ENCODE measurements around the gene SGK1.
A peak's percentile ranks its signal among the peaks of the same experiment; 100 is the strongest.
"Not testable (repeated sequence)": the region's sequence is repeated elsewhere in the genome, so short reads cannot be mapped to it uniquely, and the experiment has no call there.

SGK1 gene

DNA sequence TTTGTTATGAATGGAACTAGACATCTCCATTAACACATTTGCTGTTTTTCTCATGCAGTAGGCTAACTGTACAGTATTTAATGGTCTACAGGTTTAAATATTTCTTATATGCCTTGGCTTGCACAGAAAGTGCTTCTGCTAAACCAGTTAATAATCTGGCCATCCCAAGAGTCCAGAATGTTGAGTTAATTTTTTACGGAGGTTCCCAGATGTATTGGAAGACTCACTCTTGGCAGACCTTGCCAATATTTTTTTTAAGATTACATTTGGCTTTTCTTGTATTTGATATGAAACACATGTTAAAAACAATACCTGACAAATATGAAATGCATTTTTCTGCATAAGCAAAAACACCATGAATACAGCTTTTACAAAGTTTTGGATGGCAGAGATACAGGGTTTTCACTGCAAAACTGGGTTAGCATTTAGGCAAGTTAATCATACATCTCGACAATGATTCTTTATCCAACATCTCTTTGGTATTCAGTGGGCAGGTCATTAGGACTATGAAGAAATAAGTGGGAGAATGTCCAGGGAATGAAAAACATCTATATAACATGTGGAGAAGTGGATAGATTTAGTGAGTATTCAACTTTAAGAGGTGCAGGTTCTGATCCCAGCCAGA is 94.0 kb downstream of the SGK1 start:
- DNase-seq (ENCODE audit: low read depth in 2 of 2) = peak; percentile 58 to 63

DNA sequence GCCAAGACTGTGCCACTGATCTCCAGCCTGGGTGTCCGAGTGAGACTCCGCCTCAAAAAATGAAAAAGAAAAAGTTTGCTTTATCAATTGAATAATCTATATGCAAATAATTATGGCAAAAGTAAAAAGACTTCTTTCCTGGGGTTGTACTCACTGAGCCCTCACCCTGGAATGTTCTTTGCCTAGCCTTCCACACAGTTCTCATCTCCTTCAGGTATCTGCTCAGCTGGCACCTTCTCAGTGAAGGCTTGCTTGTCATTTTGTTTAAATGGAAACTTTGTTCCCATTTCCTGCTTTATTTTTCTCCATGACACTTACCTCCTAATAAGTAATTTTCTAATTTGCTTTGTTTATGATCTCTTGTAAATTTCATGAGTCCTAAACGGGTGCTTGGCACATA is 96.7 kb downstream of the SGK1 start:
- no peak for DNase-seq (ENCODE audit: low read depth in 2 of 2)

DNA sequence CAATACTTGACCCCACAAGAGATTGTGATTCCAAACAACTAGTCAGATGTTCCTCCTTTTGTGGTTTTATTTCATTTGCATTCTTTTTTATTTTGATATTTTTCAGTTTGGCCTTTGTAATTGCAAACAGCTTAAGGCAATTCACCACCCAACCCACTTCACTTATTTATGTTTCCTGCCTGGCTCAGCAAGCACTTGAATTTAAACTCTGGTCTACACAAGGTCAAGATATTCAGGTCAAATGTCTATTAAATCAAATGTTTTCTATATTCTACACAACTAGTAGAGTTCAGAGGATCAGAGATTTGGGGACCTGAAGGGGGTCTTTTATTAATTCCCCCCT is 100.1 kb downstream of the SGK1 start:
- DNase-seq (ENCODE audit: low read depth in 2 of 2) = no peak

DNA sequence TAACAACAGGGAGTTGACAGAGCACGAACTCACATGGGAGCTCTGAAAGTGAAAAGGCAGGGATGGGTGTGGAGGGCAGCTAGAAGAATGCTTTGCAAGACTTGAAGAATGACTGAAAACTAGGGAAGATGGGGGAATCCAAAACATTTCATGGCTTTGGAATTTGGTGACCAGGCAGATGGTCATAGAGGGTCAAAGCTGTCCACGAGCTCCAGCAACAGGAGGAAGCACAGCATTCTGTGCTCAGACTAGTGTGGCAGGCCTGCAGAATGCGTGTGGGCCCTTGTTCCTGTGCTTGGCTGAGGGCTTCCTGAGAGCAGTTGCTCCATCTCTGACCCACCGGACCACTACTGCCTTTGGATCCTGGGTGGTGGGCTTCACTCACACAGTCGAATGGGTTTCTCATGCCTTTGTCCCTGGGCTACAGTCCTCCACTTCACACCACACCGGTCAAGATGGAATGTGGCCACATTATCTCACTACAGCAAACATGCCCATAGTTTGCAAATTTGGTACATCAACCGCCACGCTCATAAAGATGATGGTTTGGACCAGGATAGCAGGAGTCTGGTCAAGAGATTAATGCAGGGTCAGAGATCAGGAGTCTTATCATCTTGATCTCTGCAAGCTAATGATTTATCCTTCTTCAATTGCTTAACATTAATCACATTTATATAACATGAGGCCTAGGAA is 100.7 kb downstream of the SGK1 start:
- no peak for DNase-seq (ENCODE audit: low read depth in 2 of 2)

DNA sequence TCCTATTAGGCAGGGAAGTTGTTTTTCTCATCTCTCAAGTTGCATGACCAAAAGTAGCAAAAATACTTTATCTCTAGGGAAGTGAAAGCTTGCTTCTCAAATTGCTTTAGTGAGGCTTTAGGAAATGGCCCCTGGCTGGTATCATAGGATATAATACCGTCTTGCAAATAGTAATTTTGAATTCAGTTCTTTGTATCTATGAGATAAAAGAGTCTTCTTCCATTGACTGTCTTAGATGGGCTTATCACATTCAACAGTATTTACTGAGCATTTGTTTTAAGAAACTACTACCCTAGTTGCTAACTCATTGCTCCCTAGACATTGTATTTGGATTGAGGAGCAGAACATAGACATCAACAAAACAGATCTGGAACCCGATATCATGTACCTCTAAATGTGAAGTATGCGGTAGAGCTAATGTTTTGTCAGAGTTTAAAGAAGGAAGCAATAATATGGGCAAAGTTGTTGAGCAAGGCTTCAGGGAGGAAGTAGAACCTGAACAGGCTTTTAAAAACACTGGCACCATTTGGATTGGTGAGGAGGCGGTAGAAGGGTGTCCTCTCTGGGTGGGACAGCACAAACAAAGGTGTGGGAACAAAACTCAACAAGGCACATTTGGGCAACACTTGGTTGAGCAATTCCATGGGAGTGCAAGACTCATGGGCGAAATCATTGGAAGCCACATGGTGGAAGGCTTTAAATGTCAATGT is 101.5 kb downstream of the SGK1 start:
- no peak for DNase-seq (ENCODE audit: low read depth in 2 of 2)

DNA sequence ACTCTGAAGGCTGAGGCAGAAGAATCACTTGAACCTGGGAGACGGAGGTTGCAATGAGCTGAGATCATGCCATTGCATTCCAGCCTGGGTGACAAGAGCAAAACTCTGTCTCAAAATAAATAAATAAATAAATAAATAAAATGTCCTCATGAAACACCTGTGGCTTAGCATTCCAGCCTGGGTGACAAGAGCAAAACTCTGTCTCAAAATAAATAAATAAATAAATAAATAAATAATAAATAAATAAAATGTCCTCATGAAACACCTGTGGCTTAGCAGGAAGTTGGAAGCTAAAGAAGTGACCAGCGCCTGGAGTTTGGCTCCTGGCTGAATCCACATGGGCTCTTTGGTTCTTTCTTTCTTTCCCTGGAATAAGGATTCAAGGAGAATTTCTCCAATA is 104.5 kb downstream of the SGK1 start:
- DNase-seq (ENCODE audit: low read depth in 2 of 2) = not testable (repeated sequence)

DNA sequence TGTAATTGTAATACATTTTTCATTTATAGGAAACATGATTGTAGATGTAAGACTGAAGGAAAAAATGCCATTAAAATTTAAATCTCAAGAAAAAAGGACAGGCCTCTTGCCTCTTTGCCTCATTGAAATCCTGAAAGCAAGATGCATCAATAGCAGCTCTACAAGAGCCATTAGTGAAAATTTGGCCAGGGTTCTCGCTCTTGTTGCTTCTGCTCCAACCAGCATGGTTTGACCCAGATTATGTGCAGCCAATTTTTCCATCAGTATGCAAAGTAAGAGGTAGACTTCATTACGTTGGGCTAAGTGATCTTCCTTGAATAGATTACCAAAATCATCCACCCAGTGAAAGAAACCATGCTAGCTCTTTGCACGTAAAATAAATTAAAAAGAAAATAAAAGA is 106.6 kb downstream of the SGK1 start:
- DNase-seq (ENCODE audit: low read depth in 2 of 2) = no peak

DNA sequence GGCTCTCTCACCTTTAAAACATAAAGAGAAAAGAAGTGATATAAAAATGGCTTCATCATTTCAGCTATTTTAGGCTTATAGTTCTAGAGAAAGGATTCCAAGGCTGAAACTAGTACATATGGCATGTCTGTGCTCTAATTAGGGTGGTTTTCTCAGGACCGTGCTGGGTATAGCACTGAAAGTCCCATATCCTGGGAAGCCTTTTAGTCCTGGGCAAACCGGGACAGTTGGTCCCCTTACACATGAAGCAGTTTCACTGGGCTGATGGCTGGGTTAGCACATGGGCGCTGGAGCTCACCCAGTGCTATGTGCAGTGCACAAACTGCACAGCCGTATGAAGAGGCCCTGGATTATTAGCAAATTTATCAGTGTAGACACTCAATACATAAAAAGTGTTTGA is 110.5 kb downstream of the SGK1 start:
- no peak for DNase-seq (ENCODE audit: low read depth in 2 of 2)

DNA sequence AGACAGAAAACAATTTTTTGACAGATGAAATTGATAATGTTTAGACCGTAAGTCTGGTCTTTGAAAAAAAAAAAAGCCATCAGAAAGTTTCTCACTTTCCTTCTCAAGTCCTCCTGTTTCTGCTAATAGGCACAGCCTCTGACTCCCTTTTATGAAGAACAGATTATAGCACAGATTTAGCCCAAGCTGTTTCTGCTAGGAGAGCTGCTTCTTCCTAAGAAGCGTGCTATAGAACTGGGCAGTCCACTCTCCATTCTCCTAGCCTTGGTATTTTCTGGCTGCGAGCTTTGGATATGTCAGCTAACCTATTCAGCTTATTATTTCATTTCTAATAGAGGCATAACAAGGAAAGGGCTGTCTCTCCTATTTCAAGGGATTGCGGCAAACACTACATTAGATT is 112.5 kb downstream of the SGK1 start:
- no peak for DNase-seq (ENCODE audit: low read depth in 2 of 2)

DNA sequence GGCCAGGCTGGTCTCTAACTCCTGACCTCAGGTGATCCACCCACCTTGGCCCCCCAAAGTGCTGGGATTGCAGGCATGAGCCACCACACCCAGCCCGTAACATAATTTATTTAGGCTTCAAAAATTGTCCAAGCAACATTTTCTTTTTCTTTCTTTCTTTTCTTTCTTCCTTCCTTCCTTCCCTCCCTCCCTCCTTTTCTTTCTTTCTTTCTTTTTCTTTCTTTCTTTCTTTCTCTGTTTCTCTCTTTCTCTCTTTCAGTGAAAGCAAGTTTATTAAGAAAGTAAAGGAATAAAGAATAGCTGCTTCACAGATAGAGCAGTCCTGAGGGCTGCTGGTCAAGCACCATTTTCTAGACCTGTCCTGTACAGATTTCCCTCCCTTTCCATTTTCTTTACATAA is 113.2 kb downstream of the SGK1 start:
- DNase-seq (ENCODE audit: low read depth in 2 of 2) = not testable (repeated sequence)

DNA sequence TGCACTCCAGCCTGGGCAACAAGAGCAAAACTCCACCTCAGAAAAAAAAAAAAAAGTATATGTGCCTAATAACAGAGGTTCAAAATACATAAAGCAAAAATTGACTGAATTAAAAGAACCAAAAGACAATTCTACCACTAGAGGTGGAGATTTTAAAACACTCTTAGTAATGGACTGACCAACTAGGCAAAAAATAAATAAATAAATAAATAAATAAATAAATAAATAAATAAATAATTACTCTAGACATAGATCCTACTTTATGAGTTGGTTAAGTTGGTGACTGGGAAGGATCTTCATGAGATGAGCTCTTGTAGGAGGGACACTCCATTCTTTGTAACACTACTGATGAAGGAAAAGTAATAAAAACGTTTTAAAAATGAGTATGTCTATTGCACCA is 113.9 kb downstream of the SGK1 start:
- no peak for DNase-seq (ENCODE audit: low read depth in 2 of 2)

DNA sequence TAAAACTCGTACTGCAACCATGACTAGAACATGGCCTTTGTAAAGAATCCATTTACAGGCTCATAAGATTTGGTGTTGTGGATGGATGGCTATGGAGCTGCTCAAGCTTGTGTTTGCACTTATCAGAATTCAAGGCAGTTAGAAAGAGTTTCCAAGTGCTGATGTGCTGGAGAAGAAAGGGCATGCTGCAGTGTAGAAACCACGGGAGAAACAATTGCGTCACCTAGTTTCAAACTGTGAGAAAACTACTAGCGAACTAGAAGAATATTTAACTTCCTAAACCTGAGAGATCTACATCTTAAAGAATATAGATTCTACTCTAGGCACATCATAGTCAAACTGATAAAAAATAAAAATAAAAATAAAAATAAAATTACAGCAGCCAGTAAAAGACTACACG is 116.2 kb downstream of the SGK1 start:
- no peak for DNase-seq (ENCODE audit: low read depth in 2 of 2)

DNA sequence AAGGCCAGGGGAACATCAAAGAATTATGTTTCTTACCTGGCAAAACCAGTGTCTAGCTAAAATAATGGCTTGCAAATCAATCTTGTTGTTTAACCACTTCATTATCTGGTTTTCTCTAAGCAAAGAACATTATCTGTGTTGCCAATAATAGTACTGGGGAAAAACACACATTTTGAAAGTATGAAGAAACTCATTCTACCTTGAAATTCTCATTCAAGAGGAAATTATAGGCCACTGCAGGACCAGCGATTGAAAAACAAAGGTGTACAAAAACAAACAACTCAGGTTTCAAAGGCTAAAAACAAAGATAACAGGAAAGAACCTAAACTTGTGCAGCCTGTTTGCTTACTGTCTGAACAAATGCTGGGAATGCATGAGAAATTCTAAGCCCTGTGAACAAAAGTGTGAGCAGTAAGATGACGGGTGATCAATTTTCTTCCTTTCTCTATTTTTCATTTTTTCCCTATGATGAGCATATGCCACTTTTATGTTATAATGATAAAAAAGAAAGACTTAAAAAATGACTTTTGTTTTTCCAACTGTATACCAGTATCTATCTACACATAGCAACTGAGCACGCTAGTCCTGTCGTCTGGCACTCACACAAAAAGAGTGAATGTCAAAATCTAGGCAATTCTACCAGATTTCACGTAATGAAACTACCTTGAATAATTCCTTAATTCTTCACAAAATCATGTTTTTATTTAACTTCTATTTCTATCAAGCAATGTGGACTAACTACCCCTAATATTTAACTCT is 117.9 kb downstream of the SGK1 start:
- DNase-seq (ENCODE audit: low read depth in 2 of 2) = no peak

DNA sequence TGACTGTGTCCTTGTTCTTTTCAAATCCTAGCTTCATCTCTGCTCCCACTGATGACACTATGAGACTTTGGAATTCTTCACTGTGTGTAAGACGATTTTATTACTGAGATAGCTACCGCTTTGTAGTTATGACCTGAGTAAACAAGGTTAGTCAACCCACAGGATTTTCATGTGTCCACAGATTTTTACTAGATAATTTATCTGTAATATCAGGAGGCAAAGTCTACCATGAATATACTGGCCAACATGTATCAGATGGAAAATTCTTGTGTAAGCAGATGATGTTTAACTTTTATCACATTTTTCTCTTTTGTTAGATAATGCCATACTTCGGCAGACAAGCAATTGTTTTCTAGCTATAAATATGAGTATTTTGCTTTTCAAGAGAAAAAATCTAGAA is 119.8 kb downstream of the SGK1 start:
- DNase-seq (ENCODE audit: low read depth in 2 of 2) = no peak

DNA sequence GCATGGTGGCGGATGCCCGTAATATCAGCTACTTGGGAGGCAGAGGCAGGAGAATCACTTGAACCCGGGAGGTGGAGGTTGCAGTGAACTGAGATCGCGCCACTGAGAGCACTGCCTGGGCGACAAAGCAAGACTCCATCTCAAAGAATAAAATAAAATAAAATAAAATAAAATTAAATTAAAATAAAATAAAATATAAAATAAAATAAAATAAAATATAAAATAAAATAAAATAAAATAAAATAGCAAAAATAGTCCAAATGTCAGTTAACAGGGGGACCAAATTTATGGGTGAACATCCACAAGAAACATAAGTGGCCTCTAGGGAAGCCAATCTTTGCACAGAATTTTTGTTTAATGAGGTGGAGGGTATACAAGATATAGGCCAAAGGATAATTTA is 120.2 kb downstream of the SGK1 start:
- DNase-seq (ENCODE audit: low read depth in 2 of 2) = not testable (repeated sequence)

DNA sequence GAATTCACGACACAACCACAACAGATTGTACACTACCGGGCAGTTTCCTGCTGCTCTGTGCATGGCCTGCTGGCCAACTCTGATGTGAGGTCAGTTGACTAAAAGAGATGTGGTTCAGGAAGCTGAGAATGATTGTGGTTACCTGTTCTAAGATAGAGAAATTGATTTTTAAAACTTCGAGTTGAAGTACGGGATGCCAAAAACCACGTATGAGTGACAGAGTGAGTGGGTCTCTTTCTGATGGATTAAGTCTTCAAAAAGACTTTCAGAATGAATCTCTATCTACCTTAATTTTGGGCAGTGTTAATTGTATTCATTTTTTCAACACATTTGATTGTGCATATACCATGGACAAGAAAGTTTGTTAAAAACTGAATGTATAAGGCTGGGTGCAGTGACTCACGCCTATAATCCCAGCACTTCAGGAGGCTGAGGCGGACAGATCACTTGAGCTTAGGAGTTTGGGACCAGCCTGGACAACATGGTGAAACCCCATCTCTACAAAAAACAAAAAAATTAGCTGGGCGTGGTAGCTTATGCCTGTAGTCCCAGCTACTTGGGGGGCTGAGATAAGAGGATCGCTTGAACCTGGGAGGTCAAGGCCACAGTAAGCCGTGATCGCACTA is 121.2 kb downstream of the SGK1 start:
- DNase-seq (ENCODE audit: low read depth in 2 of 2) = no peak

DNA sequence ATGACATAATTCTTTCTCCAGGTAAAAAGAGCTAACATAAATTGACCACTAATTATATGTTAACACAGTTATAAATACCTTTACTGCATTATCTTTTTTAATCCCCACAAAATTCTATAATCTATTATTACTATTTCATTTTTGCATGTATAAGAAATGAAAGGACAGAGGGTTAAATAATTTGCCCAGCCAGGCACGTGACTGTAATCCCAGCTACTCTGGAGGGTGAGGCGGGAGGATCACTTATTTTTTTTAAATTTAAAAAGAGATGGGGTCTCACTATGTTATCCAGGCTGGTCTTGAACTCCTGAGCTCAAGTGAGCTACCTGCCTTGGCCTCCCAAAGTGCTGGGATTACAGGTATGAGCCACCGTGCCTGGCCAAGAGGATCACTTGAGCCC is 121.9 kb downstream of the SGK1 start:
- no peak for DNase-seq (ENCODE audit: low read depth in 2 of 2)

DNA sequence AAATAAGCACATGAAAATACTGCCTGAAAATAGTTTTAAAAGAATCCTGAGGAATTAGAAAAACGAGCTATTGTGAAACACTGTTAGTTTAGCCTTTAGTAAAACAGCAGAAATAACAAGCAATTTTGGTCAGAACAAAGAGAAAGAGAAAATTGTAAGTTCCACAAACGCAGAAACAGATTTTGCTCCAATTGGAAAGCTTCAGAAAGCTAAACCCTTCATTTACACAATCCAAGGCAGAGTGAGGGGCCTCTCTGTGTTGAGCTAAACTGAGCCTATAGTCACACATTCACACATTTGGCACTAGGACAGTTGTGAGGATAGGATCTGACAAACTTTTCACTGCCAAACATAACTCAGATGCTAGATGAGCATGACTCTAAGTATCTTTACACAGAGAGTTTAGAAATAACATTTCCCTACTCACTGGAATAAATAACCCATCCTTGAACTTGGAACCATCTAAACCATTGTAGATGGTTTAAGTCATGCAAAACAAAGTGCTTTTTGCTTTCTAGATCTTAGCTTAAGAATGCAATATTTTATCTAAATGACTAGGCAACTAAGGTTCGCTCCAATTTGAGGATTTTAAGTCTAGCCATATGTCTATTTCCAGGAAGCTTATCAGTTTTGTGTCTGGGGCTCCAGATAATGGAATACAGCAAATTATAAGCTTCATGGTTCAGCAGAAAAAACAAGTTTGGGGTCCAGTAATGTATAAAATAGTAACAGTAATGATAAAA is 122.6 kb downstream of the SGK1 start:
- no peak for DNase-seq (ENCODE audit: low read depth in 2 of 2)

DNA sequence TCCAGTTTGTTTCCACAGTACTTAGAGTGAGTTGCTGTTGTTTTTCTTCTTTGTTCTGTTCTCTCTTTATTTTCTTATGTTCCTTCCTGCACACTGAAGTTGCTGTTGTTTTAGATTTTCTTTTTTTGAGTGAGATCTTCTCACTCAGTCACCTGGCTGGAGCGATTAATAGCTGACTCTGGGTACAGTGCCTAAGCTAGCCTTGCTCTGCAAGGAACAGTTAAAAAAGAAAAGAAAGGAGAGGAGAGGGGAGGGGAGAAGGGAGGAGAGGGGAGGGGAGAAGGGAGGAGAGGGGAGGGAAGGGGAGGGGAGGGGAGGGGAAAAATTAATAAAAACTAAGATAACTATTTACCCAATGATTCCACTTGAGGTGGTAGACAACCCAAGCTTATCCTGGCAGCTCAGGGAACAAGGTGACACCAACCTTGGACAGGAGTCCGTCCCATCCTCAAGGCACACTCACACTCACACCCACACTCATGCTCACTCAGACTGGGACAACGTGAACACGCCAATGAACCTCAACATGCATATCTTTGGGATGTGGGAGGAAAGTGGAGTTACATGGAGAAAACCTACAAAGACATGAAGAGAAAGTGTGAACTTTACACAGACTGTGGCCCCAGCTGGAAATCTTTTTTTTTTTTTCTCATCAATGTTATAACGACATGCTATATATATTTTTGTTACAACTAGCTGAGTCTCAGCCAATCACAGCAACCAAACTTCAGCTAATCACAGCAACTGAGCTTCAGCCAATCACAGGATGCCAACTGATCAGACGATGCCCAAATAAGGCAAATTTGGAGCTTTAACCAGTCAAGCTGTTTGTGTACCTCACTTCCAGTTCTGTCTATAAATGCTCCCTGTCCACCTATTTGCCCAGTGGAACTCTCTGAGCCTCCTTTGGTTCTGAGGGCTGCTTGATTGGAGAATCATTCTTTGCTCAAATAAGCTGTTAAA is 124.1 kb downstream of the SGK1 start:
- DNase-seq (ENCODE audit: low read depth in 2 of 2) = no peak

DNA sequence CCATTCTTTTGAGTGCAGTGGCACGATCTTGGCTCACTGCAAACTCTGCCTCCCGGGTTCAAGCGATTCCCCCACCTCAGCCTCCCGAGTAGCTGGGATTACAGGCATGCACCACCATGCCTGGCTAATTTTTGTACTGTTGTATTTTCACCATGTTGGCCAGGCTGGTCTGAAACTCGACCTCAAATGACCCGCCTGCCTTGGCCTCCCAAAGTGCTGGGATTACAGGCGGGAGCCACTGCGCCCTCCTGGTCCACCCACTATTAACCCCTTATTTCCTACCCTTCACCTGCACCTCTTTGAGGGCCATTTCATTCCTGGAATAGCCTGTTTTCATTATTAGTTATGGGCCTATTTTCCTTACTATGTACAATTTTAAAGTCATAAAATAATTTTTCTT is 125.3 kb downstream of the SGK1 start:
- DNase-seq (ENCODE audit: low read depth in 2 of 2) = not testable (repeated sequence)

All from fibroblast of skin of left biceps (primary cell).